8988T (cell line): ENCODE measurements around the gene KRT16.
A peak's percentile ranks its signal among the peaks of the same experiment; 100 is the strongest.
"Not testable (repeated sequence)": the region's sequence is repeated elsewhere in the genome, so short reads cannot be mapped to it uniquely, and the experiment has no call there.

ENCODE experiments used
- DNase-seq: peaks from one replicate; pipeline ENCODE4 v3.0.0; 2011

Gene KRT16

DNA sequence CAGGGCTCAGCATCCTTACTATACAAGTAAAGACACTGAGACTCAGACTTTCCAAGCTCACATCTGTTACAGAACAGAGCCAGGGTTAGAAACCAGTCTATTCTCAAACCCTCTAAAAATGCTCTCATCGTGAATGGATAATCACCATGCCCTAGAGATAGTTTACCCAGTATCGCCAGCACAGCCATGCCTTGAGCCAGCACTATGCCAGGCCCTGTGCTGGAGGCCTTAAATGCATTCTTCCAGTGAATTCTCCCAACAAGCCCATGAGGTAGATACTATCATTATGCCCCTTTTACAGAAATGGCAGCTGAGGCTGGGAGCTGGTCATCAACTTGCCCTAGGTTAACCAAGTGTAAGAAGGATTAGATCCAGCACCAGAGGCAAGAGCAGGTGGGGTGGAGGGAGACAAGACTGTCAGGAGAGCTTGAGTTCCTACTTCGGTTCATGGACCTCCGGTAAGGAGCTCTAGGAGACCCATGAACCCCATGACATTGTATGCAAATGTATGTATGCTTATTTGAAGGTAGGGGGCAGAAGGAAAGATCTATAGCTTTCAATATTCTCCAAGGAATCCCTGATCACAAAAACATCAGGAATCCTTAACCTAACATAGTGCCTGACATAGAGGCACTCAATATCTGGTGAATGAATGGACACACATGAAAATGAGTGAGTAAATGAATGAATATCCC lies 31.1 kb downstream of the KRT16 start:
- no peak for DNase-seq

DNA sequence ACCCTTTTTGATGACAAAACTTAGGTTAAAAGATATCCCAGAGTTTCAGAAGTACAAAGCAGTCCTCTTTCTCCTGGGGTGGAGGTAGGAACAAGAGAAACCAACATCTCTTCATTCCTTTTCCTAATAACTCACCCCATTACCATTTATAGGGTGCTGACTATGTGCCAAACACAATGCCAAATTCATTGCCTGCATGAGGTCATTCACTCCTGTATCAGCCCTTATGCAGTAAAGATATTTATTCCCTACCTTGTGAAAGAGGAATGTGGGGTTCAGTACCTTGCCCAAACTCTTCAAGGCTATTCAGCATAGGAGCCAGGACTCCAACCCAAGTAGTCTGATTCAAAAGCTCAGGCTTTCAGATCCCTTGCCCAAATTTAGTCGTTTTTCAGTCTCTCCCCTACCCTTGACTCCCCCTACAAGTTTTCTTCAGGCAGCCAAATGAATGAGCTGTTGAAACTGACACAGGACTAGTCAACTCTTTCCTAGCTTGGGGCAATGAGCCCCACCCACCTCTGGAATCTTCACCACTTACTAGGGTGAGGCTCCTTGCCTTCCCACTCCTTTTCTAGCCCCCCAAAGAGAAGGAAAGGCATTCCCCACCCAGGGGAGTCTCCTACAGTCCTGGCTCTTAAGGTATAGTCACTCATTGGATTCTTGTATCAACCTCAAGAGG lies 31.7 kb downstream of the KRT16 start:
- no peak for DNase-seq

DNA sequence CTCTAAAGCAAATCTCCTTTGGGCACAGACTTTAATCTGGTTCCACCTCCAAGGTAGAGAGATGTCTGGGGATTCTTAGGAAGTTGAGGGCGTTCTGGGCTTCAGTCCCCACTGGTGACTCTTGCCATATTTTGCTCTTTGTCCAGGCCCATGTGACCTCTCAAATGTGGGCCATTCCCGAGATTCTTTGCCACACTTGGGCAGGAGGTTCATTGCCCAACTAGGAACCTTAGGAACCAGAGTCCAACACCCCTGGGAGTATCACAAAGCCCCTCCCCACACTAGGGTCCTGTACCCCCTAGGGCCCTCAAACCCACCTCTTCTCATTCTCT lies 32.4 kb downstream of the KRT16 start:
- DNase-seq, result no peak

DNA sequence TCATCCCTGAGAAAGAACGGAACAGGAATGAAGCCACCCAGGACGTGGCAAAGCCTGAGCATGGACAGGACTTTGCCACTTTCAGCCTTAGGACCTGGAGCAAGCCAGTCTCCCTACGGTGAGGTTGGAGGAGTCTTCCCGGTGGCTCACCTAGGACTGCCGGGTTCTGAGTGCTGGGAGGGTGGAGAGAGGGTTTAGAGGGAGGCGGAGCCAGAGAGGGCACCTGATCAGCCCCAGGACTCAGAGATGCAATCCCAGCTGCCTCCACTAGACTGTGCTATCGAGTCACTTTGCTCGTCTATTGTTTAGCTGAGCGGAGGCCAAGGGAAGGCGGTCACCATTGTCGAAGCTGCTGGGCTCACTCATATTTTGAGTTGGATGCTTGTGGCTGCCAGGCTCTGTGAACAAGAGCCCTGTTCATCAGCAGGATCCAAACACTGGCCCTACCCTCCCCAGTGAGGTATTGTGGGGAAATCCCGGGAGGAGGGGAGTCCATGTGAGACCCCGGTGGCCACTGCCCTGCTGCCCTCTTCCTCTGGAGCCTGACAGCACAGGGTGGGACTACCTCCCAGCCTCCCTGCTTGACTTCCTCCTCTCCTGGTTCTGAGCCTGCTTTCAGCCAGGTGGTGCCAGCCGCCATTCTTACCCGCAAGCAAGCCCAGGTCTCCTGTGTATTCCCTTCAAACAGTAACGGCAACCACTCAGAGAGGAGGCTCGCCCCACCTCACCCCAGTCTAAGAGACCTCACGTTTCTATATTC lies 32.9 kb downstream of the KRT16 start:
- peak; percentile 89 for DNase-seq

DNA sequence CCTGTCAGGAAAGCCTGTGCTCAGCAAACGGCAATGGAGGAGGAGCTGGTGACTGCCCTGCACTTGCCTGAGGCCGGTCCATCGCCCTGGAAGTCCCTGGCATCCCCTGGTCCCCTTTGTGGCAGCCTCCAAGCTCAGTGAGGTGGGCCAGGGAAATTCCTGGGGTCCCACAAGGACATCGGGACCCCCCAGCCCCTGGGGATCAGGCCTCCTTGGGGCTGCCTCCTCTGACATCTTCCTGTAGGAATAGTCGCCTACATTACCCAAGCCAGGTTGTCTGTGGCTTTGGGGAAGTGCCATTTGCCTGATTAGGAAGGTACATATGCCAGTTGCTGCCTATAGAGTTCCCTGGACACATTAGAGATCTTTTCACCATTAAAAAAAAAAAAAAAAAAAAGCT lies 33.6 kb downstream of the KRT16 start:
- no peak for DNase-seq

GRCh38 chr17:41578538-41578937 lies 34.0 kb downstream of the KRT16 start:
- no peak for DNase-seq

- DNase-seq, result not testable (repeated sequence)
Measured at GRCh38 chr17:41576740-41577139, 35.8 kb downstream of the KRT16 start.

GRCh38 chr17:41575336-41575735 lies 37.2 kb downstream of the KRT16 start:
- DNase-seq, result no peak

GRCh38 chr17:41571561-41572434 lies 40.8 kb downstream of the KRT16 start, which contains the start of gene KRT9:
TSS of gene KRT9 (minus strand) at chr17:41572059. CDS start at chr17:41571992, 67 bp downstream.
- no peak for DNase-seq

GRCh38 chr17:41567317-41567716 lies 45.2 kb downstream of the KRT16 start:
- DNase-seq, result no peak

DNA sequence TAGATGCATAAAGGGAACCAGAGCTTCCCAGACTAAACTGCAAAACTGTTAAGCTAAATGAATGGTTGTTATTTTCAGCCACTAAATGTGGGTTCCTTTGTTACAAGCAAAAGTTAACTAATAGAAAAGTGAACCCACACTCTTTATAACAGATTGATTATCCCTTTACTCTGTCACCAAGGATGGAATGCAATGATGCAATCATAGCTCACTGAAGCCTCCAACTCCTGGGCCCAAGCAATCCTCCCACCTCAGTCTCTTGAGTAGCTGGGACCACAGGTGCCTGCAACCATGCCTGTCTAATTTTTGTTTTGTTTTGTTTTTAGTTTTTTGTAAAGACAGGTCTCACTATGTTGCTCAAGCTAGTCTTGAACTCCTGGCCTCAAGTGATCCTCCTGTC lies 47.2 kb downstream of the KRT16 start:
- DNase-seq, result no peak

DNA sequence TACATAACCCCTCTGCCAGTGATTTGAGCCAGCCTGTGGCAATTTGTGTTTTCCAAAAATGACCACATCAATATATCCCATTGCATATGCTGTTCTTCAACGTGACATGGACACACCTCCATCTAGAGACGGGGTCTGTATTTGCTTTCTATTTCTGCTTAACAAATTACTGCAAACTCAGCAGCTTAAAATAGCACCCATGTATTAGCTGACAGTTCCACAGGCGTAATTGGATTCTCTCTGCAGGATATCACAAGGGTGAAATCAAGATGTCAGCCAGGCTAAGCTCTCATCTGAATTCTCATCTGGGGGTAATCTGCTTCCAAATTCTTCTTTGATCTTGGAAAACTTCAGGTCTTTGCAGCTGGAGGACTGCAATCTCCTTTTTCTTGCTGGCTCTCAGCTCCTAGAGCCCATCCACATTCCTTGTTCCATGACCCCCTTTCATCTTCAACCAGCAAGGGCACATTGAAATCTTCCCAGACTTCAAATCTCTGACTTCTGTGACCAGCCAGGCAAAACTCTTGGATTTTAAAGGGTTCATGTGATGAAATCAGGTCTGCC lies 48.9 kb downstream of the KRT16 start:
- no peak for DNase-seq

- no peak for DNase-seq
Measured at GRCh38 chr17:41561554-41561953, 51.0 kb downstream of the KRT16 start.
